Astrocyte of the cerebellum (primary cell): Measurements from ENCODE around the gene RPLP2.

ENCODE experiments used
- DNase-seq: peaks from one replicate; pipeline ENCODE4 v3.0.0-alpha.2; 2011; ENCODE audit warnings: low read depth
- H3K4me3 ChIP-seq: 2 replicates; pipeline ENCODE4 v1.5.1; 2011; ENCODE audit warnings: mild to moderate bottlenecking, low read depth, low read length, moderate library complexity
- CTCF ChIP-seq: IDR thresholded peaks from 2 replicates; pipeline ENCODE4 v1.5.1; 2012; ENCODE audit warnings: low read length, low read depth, moderate library complexity, mild to moderate bottlenecking; ENCODE audit errors: missing control alignments
- in situ Hi-C: cut with HindIII; loops from 2 replicates; pipeline ENCODE4 v1.10.0; 2017; ENCODE audit warnings: low sequenced_read_pairs

Gene RPLP2

GRCh38 chr11:778976-779954, 30.5 kb upstream of the RPLP2 start:
- DNase-seq, result no peak
- in situ Hi-C loops, result no loop called here
- no peak overlapping the region for H3K4me3 ChIP-seq
- no peak for TF ChIP-seq CTCF

- TF ChIP-seq CTCF, result no peak
- no peak overlapping the region for H3K4me3 ChIP-seq
- DNase-seq, result no peak
- in situ Hi-C loops, result no loop called here
Observed at GRCh38 chr11:779955-780532, 29.7 kb upstream of the RPLP2 start.

DNA sequence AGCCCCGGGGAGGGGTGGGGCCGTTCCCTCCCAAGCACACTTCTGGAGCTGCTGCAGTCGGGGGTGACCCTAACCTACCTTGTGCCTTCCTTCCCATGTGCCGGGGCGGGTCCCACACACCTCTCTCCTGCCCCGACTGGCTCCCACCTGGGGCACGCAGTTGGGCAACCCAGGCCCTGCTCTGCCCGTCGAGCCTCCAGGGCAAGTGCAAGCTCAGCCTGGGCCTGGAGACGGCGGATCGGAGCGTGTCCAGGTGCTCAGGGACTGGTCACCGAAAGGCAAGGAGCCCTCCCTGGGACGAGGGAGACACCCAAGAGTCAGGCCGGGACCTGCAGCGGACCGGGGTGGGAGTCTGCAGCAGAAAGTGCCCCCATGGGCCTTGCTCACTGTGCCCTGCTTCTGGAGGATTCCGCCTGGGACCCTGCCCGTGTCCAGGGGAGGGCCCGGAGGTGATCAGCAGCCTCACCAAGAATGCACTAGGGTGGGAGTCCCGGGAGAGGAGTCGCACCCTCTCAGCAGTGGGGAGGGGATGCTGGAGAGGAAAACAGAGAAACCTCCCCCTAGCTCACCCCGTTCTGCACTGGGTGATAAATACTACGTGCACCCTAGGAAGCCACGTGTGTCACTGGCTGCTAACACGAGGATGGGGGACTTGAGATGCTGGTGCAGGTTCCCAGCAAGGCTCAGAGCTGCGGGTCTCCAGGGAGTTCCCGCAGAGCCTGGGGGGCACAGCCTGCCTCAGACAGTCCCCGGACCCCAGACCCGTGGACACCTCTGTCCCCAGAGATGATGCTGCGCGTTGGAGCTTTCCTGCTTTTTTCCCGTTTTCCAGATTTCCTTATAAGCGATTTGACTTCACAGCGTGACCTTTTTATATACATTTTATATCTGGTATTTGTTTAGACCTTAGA, 27.2 kb upstream of the RPLP2 start:
- TF ChIP-seq CTCF, result no peak
- DNase-seq, result no peak

GRCh38 chr11:783581-784015, 26.2 kb upstream of the RPLP2 start:
- in situ Hi-C loops, result no loop called here
- TF ChIP-seq CTCF, result peak; percentile 93

More for the DNA sequence above, 27.2 kb upstream of the RPLP2 start:
- H3K4me3 ChIP-seq, result no peak overlapping the region
- in situ Hi-C loops, result no loop called here

GRCh38 chr11:786235-787083, 23.3 kb upstream of the RPLP2 start:
- DNase-seq, result no peak
- in situ Hi-C loops, result no loop called here
- no peak overlapping the region for H3K4me3 ChIP-seq
- TF ChIP-seq CTCF, result no peak

More at GRCh38 chr11:783581-784015, 26.2 kb upstream of the RPLP2 start:
- H3K4me3 ChIP-seq, result no peak overlapping the region
- DNase-seq, result peak; percentile 60
